ENCODE results near the gene FAM13C. TPM values are rescaled to one million over a fixed set of nuclear protein-coding genes. Genes with fewer than 3 reads are reported as not detected.
"Not testable (repeated sequence)": the region's sequence is repeated elsewhere in the genome, so short reads cannot be mapped to it uniquely, and the experiment has no call there.

FAM13C gene
- total RNA-seq, 1 experiment from 2014 or later: 4.1 TPM

- no peak for DNase-seq (ENCODE audit: low read depth)
Observed at GRCh38 chr10:59236064-59236697, 126.2 kb downstream of the FAM13C start.

DNA sequence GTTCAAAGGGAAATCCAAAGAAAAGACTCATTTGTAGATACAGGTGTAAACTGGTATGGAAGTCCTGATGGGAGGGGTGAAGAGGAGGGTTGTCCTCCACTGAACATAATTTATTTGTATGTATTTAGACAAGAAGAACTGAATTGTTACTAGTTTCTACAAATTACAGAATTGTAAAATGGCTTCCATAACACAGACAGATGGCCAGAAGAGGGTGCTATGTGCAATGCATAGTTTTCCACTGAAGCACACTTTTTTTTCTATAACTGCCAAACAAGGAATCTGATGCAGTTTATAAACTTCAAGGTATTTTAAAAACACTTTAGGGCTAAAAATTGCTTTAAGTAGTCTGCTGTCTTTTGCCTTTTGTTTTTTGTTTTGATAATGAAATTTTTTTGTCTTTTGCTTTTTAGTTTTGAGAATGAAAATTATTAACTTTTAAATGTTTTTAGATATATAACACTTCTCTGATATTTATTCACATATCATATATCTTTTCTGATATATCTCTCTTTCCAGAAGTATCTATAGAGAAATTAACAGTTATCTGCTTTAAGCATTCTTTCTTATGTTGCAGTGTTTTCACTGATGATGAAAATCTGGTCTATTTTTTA, 127.4 kb downstream of the FAM13C start:
- peak; percentile 50 for DNase-seq (ENCODE audit: low read depth)

DNA sequence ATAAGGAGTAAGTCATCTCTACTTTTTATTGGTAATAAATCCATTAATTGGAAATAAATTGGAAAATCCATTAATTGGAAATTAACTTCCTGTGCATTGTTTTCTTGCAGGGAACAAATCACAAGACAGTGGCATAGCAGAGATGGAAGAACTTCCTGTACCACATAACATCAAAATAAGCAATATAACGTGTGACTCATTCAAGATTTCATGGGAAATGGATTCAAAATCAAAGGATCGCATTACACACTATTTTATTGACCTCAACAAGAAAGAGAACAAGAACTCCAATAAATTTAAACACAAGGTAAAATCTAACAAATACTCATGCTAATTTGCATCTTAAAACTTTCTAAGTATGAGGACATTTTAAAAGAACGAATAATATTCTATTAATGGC, 128.2 kb downstream of the FAM13C start:
- peak; percentile 37 for DNase-seq (ENCODE audit: low read depth)

DNA sequence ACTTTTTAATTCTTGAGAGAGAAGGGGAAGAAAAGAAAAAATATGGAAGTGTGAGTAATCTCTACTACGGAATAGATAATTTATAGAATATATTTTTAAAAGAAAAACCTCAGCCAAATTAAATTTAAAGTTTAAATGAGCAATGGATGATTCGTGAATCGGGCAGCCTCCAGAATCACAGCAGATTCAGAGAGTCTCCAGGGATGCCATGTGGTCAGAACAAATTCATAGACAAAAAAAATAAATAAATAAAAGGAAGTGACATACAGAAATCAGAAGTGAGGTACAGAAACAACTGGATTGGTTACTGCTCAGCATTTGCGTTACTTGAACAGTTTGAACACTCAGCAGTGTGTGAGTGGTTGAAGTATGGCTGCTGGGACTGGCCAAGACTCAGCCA, 132.9 kb downstream of the FAM13C start:
- DNase-seq (ENCODE audit: low read depth): no peak

DNA sequence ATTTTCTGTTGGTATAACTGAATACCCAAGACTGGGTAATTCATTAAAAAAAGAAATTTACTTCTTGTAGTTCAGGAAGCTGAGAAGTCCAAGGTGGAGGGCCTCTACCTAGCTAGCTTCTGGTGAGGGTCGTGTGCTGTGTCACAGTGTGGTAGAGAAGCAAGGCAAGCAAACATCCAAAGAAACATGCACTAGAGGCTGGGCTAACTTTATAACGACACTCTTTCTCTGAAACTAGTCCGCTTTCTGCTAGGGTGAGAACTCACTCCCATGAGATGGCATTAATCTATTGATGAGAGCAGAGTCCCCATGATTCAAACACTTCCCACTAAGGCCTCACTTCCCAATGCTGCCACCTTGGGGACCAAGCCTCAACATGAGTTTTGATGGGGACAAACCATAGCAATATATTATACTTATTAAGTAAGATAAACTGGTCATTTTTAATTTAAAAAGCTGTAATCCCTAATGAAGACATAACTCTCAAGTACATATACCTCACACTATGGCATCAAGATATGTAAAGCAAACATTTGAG, 135.1 kb downstream of the FAM13C start:
- peak; percentile 6 for DNase-seq (ENCODE audit: low read depth)

DNA sequence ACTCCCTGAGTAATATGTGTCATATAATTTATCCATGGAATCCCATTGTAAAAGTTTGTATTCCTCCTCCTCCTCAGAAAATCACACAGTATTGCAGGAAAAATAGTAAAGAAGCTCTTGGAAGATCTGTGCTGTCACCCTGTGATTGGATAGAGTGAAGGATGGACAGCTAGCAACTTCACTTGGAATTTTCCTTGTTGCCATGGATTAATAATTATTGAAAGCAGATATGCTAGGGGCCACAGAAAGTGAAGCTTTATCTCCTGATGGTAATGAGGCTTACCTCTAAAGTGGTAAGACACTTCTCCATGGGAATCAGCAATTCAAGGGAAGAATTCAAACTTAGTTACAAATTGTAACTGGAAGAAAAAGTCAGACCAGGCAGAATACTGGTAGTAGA, 137.1 kb downstream of the FAM13C start:
- DNase-seq (ENCODE audit: low read depth): no peak

DNA sequence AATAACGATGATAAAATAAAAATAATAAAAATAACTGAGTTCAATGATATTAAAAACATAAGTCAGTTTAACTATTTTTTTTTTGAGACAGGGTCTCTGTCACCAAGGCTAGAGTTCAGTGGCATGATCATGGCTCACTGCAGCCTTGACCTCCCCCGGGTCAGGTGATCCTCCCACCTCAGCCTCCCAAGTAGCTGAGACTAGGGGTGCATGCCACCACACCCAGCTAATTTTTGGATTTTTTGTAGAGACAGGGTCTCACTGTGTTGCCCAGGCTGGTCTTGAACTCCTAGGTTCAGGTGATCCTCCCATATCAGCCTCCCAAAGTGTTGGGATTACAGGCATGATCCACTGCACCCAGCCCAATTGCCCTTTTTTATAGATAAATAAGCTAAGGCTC, 138.8 kb downstream of the FAM13C start:
- not testable (repeated sequence) for DNase-seq (ENCODE audit: low read depth)

DNA sequence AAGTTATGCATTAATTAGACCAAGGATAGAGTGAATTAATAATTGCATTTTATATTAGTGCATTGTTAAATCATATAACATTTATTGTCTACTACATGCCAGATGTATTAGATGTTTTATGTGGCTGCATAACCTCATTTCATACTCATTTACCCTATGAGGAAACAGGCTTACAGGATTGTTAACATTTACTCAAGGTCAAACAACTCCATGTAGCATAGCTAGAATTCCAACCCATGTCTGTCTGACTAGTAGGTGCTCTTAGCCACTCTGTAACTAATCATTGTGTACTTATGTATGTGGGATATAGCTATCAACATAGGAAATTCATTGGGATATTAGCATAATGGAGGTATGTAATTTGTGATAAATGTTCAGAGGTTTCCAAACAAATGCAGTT, 139.6 kb downstream of the FAM13C start:
- no peak for DNase-seq (ENCODE audit: low read depth)

DNA sequence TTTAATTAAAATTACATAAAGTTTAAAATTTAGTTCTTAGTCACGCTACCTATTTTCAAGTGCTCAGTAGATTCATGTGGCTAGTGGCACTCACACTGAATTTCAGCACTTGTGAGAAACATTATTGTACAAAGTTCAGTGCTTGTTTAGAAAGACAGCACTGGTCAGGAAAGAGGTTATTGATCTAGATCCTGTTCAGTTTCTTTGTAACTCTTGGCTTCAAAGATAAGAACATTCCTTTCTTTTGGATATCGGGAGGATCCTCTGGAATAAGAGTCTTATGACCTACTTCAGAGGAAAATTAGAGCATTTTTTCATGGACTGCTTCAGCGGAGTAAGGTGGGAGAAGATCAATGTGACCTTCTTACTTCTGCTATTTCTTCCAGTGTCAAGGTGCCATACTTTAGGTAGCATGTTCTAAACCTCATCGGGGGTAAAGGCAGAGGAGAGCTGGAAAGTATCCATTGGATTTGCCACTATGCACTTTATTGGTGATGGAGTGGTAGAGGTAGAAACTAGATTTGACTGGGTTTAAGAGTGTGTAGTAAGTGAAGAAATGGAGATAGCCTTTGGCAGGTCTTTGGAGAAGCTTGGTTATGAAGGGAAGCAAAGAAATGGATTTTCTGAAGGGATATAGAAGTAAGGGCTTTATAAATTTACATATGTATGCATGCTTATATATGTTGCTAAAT, 146.0 kb downstream of the FAM13C start:
- no peak for DNase-seq (ENCODE audit: low read depth)

GRCh38 chr10:59214160-59214559, 148.2 kb downstream of the FAM13C start:
- DNase-seq (ENCODE audit: low read depth): no peak

GRCh38 chr10:59212301-59212798, 150.0 kb downstream of the FAM13C start:
- DNase-seq (ENCODE audit: low read depth): no peak

GRCh38 chr10:59206204-59206720, 156.1 kb downstream of the FAM13C start:
- DNase-seq (ENCODE audit: low read depth): no peak

Other genes with a start within 250 kb of the FAM13C start
- gene PHYHIPL, start 185.9 kb downstream of the FAM13C start, total RNA-seq (2014; rRNA removed; shearing (Covaris generic)): not detected in 2 replicates

All from RPMI7951 (cell line).